NCI-H2196 (cell line): ENCODE results near the gene CUBN.

Experiments used
- DNase-seq: peaks from one replicate; lab custom pipeline; 2025; ENCODE audit not compliant: unreplicated experiment; lab: John Stamatoyannopoulos, UW

Gene CUBN

DNA sequence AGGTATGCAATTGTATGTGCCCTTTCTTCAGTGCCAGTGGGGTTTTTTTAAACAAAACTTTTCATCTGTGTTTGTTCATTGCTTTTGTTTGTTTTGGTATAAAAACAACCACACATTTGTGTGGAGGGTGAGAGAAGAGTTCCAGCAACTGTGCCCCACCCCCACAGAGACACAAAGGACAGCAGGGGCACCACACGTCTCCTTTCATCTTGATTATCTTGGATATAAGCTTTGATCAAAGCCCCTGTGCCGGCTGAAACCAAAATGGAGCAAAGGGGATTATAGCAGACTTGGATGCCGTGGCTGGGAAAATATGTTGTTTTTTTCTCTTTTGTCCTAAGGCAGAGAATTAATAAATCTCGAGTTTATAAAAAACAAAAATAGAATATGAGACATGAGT, 200.5 kb downstream of the CUBN start:
- DNase-seq, result no peak

DNA sequence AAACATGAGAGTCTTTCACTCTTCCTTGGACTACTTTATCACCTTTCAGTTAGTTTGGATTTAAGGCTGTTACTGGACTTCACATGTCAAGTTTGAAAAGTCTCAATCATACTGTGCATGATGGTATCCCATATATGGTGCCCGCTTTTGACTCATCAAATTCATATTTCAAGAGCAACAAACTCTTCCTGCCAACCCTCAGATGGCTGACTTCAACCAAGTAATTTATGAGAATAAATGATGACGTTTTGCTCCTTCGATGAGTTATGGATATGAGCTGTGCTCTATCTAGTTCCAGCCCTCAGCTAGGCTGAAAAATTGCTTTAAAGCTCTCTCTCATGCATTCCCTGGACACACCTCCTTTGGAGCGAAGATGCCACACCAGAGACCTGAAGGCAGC, 202.1 kb downstream of the CUBN start:
- no peak for DNase-seq

DNA sequence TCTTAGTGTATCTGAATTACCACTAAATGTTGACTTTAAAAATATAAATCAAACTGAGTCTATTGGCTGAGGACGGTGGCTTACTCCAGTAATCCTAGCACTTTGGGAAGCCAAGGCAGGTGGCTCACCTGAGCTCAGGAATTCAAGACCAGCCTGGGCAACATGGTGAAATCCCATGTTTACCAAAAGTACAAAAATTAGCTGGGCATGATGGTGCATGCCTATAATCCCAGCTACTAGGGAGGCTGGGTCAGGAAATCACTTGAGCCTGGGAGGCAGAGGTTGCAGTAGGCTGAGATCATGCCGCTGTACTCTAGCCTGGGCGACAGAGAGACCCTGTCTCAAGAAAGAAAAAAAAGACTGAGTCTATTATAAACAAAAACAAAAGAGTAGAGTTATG, 205.9 kb downstream of the CUBN start:
- DNase-seq, result no peak

DNA sequence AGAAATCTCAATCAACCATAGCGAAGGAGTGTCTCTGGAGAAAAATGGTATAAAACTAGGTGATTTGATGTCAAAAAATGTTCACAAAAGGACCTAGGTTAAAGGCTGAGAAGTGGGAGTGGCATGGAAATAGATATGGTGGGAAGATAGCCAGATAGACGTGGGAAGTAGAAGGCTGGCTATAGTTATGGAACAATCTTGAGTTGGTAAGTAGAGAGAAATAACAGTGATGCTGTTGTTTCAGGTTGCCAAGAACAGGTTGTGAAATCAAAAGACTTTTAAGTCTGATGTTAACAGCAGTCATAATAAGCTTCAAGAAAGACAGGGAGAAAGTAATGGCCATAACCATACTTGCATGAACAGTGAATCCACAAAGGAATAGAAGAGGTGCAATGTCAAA, 206.3 kb downstream of the CUBN start:
- DNase-seq, result no peak

DNA sequence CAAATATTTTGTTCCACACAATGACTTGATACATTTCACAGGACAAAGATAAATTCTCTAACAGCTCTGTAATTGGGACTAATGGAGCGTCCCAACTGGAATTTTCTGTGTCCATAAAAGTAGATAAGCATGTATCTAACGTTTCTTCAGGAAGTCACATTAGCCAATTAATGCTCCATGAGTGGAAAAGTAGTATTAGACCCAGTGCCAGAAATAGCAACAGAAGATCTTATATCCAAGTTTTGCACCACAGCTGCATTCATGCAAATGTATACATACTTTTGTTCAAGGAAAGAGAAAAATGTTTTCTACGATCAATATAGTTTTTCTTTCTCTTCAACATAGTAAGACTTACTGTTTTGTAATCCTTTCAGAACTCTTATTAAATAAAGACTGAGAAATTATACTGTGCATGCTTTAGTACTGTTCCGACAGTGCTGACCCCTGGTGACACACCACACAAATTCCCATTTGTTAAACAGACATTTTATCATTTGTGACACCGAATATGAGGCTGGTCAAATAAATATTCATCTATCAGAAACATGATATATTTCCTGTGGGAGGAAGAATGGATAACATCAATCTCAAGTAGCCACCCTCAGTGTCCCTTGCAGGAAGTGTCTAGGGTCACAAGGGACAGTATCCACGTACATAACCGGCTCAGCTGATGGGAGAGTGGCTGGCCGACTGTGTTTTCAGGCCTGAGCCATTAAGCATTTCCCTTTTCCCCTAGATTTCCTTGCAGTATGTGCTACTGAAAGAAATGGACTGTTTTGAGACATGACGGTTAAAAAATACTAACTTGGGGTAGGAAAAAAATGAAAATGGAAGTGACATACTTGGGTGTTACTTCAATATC, 210.3 kb downstream of the CUBN start:
- DNase-seq, result no peak

DNA sequence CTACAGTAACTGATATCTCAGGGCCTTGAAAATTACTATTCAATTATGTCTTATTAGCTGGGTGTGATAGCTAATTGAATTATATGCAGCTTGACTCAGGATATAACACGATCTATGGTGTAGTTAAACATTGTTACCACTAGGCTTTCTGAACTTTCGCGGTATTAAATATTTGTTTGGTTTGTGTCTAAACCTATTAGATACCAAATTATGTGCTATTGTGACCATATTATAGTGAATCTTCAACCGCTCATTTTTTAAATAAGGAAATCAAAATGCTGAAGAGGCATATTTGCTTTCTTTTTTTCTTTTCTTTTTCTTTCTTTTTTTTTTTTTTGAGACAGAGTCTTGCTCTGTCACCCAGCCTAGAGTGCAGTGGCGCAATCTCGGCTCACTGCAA, 213.1 kb downstream of the CUBN start:
- DNase-seq, result no peak

DNA sequence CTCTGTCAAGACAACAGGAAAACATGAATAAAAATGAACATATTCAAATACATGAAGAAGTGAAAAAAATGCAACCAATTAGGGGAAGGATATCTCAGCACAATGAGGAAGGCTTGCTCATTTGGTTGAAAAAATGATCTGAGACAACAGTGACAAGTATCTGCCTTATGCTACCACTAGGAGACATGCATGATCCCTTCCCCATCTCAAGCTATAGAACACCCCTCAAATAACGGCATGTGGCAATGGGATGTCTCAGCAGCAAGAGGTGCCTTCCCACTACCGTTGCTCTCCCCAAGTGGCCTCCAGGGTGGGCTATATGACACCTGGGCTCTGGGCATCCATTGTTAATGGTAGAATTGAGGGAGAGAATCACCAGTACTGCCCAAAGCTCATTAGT, 214.3 kb downstream of the CUBN start:
- DNase-seq, result no peak

DNA sequence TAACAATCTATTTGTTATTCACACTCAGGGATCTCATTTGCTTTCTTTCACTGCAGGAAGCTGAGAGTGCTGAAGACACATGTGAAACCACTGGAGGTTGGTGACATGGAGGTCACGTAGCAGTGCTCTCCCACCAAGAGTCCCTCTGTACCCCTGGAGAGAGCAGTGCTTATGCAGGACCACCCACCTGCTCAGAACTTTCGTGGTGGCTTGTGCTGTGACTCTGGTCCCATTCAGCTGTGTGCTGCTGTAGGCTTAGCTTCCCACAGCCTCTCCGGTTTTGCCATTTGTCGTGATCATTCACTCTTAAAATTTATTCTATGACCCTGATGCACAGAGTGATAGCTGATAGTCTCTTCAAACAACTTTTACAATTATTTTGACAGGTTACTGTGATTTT, 216.3 kb downstream of the CUBN start:
- no peak for DNase-seq

DNA sequence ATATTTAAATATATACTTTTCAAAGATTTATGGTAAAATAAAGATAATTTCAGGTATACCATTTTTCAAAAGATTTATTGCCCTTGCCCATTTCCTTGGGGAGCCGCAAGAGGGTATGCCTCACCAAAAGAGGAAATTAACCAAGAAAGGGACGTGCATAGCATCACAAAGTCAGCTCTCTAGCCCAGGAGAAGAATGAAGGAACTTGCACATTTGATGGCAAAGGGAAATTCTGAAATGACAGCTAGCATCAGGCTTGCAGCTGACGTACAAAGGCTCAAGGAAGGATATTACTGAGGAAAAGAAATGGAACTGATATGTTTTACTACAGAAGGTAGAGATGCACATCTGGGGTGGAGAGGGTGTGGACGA, 218.8 kb downstream of the CUBN start:
- no peak for DNase-seq

DNA sequence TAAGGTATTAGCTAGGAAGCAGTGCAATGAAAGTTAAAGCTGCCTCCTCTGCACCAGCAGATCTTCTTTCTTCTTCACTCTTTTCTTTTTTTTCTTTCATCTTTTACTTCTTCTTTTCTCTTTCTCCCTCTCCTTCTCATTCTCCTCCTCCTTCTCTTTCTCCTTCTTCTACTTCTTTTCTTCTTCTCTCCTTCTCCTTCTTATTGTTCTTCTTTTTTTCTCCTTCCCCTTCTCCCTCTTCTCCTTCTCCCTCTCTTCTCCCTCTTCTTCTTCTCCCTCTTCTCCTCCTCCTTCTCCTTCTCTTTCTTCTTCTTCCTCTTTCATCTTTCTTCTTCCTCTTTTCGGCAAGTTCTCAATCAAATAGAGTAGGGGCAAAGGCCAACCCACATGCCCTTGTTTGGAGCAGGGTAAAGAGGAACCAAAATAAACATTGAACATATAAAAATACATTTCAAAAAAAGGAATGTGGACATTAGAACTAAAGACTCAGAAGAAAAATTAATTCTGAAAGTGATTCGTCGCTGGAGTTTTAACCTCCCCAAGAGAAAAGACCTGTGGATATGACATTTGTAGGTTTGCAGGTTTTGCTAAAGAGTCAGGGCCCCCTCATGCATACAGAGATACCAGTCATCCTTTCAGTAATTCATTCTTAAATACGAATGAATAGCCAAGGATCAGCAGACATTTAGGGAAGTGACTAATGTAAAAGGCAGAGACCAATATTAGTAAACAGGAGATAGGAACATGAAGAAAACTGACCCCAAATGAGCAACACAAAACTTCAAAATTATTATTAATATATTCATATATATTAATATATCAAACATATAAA, 219.4 kb downstream of the CUBN start:
- DNase-seq, result no peak

DNA sequence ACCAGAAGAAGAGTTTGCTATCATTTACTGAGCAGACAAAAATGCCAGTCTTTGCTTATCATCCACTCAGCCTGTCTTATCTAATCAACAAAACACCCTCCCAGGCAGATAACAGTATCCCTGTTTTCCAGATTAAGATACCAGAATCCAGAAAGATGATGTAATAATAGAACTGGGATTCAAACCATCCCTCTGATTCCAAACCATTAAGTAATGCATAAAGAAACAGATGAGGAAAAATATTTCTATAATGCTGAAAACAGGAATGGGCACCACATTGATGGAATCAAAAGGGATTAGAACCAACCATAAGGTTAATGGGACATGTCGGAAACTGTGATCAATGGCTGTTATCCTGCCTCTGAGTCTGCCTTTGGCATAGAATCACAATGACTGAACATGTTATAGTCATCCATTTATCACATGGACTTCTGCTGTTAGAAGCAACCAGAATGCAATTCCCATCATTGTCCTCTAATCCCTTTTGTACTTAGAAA, 220.3 kb downstream of the CUBN start:
- no peak for DNase-seq

DNA sequence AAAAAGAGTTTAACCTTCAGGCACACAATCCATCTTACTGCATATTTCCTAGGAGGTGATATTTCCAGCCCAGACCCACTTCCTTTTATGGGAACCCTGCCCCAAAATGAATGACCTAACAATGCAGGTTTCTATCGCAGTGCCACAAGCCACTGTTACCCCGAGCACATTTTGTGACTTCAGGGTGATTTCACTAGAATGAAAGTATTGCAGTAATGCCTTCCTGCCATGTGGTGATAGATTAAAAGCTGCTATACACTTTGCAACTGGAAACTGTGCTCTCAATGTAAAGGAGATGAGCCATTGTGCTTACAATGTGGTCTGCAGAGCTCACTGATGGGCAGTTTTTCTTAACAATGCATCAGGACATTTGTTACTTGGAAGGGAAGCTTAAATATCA, 221.9 kb downstream of the CUBN start:
- no peak for DNase-seq

DNA sequence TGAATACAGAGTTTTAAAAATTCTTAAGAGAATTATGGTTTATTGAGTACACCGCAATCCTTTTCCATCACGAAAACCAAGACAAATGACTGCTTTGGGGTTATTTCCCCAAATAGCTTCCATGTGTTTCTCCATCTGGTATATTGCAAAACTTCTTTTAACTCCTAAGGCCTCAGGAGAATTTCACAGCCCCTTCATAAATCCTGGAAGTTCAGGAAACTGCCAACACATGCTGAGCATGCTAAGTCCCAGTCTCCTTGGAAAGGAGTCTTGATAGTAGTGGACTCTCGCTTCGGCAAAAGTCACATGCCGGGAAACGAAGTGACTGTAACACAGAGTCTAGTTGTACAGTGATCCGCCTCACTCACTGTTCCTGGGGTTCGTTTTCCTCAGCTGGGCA, 224.3 kb downstream of the CUBN start:
- DNase-seq, result no peak

DNA sequence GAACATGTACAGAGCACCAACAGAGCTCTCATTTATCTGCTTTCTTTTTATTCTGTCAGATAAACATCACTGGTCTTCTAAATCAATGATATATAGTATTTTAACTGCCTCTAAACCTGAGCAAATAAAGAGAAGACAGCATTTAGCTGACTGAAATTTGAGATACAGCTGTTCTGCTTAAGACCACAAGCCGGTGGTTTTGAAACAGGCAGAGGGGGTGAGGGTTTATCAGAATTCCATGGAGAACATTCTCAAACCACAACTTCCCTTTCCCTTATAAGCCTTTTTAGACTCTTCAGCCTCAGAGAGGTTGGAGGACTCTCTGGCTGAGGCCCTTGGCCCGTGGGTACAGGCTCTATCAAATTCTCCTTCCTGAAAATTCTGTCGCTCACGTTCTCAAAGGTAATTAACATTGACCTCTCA, 225.0 kb downstream of the CUBN start:
- DNase-seq, result no peak

DNA sequence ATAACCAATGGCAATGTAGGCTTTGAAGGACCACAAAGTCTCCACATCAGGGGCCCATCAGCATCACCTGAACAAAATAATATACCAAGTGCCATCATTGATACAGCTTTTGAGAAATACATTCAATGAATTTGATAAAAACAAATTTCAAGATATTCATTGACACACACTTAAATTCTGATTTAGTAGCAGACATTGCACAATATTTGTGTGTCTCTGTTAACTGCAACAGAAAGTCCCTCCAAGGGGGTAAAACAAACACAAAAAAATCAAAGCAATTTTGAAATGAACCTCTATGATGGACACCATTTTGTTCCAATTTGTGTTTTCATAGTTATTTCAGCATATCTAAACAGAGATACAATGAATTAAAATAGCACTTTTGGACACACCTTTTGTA, 225.6 kb downstream of the CUBN start:
- no peak for DNase-seq

DNA sequence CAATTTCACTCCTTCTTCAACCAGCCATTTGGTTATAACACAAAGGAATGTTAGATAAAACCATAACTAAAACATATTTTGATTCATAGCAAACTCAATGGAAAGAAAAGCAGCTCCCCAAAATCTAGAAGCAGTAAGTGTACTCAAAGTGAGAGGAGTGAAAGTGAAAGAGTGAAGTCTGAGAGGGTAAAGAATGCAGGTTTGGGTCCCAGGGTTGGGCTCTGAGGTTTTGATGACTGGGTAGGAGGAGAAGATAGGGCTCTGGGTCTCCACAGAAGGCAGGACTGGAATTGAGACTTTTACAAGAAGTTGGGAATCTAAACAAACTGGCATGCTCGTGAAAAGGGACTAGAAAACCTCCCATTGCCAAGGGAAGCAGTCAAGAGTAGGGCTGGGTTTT, 227.0 kb downstream of the CUBN start:
- DNase-seq, result no peak

DNA sequence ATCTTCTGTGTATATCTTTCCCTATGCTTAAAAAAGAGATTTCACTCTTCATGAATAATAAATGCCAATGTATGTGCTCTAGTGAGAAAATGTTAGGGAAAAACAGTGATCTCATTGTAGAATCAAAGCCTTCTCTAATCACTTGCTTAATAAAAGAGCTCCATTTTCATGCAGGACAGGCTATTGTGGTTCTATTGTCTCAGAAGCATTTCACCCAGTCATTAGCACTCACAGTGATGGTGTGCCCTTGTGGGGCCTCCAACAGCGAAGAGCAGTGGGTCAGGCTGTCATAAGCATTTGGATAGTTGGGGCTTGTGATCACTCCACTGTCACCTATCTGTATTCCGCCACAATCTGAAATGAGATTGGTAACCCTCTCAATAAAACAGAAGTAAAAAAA, 228.5 kb downstream of the CUBN start:
- DNase-seq, result no peak

DNA sequence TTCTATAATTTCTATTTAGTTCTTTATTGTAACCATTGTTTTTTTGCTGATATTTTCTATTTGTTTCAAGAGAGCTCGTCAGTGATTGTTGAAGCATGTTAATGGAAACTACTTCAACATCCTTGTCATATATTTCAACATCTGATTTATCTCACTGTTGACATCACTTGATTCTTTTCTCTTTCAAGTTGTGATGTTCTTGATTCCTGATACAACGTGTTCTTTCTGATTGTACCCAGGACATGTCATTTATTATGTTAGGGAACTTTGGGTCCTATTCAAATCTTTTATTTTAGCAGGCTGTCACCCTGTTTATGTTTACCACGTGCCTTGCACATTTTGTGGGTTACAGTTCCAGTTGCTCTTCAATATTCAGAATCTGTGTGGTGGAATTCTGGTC, 232.6 kb downstream of the CUBN start:
- no peak for DNase-seq

DNA sequence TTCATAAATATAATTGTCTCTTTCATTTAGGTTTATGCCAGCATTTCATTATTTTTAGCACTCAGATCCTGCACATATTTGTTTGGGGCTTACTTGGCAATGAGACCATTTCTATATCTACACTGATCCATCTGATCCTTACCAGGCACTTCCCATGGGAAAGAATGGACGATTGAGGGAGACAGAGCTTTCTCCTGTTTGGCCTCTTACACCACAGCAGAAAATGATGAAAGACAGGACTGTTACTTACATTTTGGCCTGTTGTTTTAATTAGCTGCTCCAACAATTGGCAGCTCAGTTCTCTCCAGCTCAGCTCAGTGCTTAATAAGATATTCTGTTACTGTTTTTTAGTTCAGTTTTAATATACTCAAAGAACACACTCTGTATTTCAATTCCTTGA, 234.8 kb downstream of the CUBN start:
- DNase-seq, result no peak

DNA sequence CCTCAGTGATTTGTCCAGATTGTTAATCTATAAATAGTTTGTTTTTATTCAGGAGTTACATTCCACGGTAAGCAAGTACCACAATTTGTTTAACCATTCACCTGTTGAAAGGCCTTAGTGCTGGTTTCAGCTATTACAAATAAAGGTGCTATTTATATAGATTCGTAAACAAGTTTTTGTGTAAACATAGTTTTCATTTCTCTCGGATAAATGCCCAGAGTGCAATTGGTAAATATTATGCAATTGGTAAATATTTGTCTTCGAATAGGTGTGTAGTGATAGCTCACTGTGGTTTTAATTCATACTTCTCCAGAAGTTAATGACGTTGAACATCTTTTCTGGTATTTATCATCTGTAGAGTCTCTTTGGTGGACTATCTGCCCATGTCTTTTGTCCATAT, 235.9 kb downstream of the CUBN start:
- no peak for DNase-seq

DNA sequence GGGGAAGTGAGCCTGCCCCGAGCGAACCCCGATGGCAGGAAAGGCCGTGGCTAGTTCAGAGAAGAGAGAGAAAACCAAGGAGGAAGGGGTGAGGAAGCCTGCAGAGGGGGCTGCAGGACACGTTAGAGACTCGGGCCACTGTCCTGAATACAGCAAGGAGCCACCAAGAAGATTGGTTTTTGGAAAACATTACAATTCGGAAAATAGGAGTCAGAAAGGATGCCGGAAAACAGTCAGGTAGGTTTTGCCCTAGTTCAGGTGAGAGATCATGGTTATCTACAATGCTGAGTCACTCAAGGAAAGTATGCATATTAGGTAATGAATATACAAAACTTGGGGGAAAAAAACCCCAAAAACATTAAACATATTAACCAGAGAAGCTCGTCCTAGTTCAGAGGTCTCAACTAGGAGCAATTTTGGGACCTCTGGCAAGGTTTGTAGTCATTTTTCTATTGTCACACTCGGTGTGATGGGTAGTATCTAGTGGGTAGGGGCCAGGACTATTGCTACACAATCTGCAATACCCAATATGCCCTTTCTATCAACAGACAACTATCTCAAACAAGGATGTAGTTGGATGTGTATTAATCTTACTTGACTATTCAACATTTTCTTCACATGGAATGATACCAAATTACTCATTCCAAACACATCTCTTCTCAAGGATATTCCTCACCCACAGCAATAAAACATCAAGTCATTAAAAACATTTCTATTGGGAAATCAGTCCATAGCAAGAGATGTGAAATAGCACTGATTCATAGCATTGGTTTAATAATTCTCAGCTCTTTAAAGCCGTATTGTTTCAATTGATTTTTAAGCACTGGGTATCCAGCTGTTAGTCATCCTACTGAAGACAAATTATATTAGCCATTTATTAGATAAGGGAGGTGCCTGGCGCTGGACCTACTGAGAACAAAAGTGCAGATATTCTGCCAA, 238.0 kb downstream of the CUBN start:
- no peak for DNase-seq
